ENCODE data around the gene RBBP6. TPM values are rescaled to one million over a fixed set of nuclear protein-coding genes. Genes with fewer than 3 reads are reported as not detected.

The RBBP6 gene
- total RNA-seq, 6 experiments from 2014 or later, result 16.0 to 24.8 (median 20.1) TPM

DNA sequence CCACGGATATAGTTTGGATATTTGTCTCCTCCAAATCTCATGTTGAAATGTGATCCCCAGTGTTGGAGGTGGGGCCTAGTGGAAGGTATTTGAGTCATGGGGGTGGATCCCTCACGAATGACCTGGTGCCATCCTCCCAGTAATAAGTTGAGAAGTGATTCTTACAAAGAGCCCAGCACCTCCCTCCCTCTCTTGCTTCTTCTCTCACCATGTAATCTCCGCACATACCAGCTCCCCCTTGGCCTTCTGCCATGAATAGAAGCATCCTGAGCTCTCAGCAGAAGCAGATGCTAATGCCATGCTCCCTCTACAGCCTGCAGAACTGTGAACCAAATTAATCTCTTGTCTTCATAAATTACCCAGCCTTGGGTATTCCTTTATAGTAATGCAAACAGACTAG, 41.9 kb upstream of the RBBP6 start:
- H3K27me3 ChIP-seq, result no peaks in the 10 kb centered on the region
- no peak for DNase-seq
- intact Hi-C loops (cut with DNase I), result no loop called here
- 33% methylated on average over 3 of the region's 3 CpGs for WGBS (ENCODE audit: insufficient coverage, low coverage, low lambda C conversion rate, missing lambda C conversion rate)
- TF ChIP-seq, protein P1, sequence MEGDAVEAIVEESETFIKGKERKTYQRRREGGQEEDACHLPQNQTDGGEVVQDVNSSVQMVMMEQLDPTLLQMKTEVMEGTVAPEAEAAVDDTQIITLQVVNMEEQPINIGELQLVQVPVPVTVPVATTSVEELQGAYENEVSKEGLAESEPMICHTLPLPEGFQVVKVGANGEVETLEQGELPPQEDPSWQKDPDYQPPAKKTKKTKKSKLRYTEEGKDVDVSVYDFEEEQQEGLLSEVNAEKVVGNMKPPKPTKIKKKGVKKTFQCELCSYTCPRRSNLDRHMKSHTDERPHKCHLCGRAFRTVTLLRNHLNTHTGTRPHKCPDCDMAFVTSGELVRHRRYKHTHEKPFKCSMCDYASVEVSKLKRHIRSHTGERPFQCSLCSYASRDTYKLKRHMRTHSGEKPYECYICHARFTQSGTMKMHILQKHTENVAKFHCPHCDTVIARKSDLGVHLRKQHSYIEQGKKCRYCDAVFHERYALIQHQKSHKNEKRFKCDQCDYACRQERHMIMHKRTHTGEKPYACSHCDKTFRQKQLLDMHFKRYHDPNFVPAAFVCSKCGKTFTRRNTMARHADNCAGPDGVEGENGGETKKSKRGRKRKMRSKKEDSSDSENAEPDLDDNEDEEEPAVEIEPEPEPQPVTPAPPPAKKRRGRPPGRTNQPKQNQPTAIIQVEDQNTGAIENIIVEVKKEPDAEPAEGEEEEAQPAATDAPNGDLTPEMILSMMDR (IDR thresholded peaks at IDR 0.05), result no peak
- no peak for TF ChIP-seq POLR2A (IDR thresholded peaks at IDR 0.05)
- H3K36me3 ChIP-seq, result no peaks in the 10 kb centered on the region
- no peak overlapping the region for H3K4me3 ChIP-seq
- H3K9me3 ChIP-seq, result no peaks in the 10 kb centered on the region
- H3K27ac ChIP-seq, result no peak overlapping the region
- no peak for ATAC-seq
- H3K4me1 ChIP-seq, result no peaks in the 10 kb centered on the region

GRCh38 chr16:24499193-24499814, 40.1 kb upstream of the RBBP6 start:
- TF ChIP-seq POLR2A (IDR thresholded peaks at IDR 0.05), result no peak
- TF ChIP-seq, protein P1 (IDR thresholded peaks at IDR 0.05), result peak in 1 of 4 donors; percentile 25
- 12% methylated on average over 12 of the region's 15 CpGs for WGBS (ENCODE audit: insufficient coverage, low coverage, low lambda C conversion rate, missing lambda C conversion rate)
- ATAC-seq (peak in 3 of 4 donors; percentile 33 to 42 (median 35)), DNase-seq (no peak)
- Histone ChIP-seq H3K4me3 (no peak overlapping the region), H3K27ac (no peak overlapping the region), H3K9me3 (no peaks in the 10 kb centered on the region), H3K36me3 (no peaks in the 10 kb centered on the region), H3K4me1 (no peaks in the 10 kb centered on the region), H3K27me3 (no peaks in the 10 kb centered on the region)
- intact Hi-C loops (cut with DNase I), result no loop called here

DNA sequence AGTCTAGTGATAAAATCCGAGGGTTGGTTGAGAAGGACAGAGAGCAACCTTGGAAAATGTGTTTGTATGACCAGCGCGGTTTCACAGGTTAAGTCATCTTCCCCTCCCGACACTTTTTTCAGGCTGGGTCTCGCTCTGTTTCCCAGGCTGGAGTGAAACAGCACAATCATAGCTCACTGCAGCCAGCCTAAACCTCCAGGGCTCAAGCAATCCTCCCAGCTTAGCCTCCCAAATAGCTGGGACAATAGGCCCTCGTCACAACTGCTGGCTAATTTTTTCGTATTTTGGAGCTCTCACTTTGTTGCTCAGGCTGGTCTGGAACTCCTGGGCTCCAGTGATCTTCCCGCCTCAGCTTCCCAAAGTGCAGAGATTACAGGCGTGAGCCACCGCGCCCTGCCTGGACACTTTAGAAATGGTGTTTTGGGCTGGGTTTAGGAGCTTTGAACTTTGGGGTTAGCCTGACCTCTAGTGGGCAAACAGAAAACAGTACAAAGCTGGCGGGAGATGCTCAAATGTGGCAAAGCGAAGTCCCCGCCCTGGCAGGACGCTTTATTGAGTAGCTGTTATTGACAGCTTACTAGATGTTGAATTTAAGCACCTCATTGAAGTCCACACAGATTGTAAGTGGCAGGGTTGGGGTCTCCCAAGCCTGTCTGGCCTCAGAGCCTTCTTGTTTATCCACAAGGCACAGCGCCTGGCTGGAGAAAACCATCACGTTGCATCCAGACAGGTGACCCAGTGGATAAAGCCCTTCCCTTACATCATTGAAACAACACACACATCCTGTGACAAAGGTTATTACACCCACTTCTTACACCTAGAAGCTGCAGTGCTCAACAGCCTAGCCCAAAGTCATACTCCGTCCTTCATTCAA, 34.7 kb upstream of the RBBP6 start:
- Histone ChIP-seq H3K27me3 (no peaks in the 10 kb centered on the region), H3K27ac (no peak overlapping the region), H3K36me3 (no peaks in the 10 kb centered on the region), H3K4me3 (no peak overlapping the region), H3K4me1 (no peaks in the 10 kb centered on the region), H3K9me3 (no peaks in the 10 kb centered on the region)
- ATAC-seq (peak; percentile 95 to 99 (median 97)), DNase-seq (peak; percentile 27 to 67 (median 52))
- intact Hi-C loops (cut with DNase I), result loop anchor here in 1 of 2 donors (10.0 kb wide), 1 partner anchor 460 kb away; no protein-coding TSS in a partner anchor
- 25% methylated on average over 16 of the region's 18 CpGs for WGBS (ENCODE audit: insufficient coverage, low coverage, low lambda C conversion rate, missing lambda C conversion rate)
- TF ChIP-seq POLR2A (IDR thresholded peaks at IDR 0.05), result no peak
- TF ChIP-seq, protein P1 (IDR thresholded peaks at IDR 0.05), result peak; percentile 69 to 83 (median 80)

- H3K4me1 ChIP-seq, result no peaks in the 10 kb centered on the region
- no peaks in the 10 kb centered on the region for H3K27me3 ChIP-seq
- TF ChIP-seq, protein P1 (IDR thresholded peaks at IDR 0.05), result no peak
- TF ChIP-seq POLR2A (IDR thresholded peaks at IDR 0.05), result no peak
- H3K4me3 ChIP-seq, result no peak overlapping the region
- intact Hi-C loops (cut with DNase I), result loop anchor here in 1 of 2 donors (10.0 kb wide), 1 partner anchor 461 kb away; no protein-coding TSS in a partner anchor
- ATAC-seq (no peak), DNase-seq (no peak)
- WGBS (ENCODE audit: insufficient coverage, low coverage, low lambda C conversion rate, missing lambda C conversion rate), result 41% methylated on average over 4 of the region's 4 CpGs
- H3K36me3 ChIP-seq, result no peaks in the 10 kb centered on the region
- no peaks in the 10 kb centered on the region for H3K9me3 ChIP-seq
- H3K27ac ChIP-seq, result no peak overlapping the region
These were observed 33.4 kb upstream of the RBBP6 start for GRCh38 chr16:24505959-24506358.

All from right lobe of liver (tissue), 6 donors.